GM18505 (cell line): ENCODE results near the gene NDUFS1.
"Not testable (repeated sequence)": the region's sequence is repeated elsewhere in the genome, so short reads cannot be mapped to it uniquely, and the experiment has no call there.

ENCODE experiments used
- ATAC-seq: cut with Tn5 transposase; IDR thresholded peaks from one replicate; pipeline ENCODE4 v1.9.1; 2021; ENCODE audit not compliant: unreplicated experiment
- POLR2A ChIP-seq: IDR thresholded peaks from 4 replicates; pipeline ENCODE4 v1.6.1; 2011; ENCODE audit warnings: borderline replicate concordance; ENCODE audit not compliant: insufficient read depth, insufficient read length; ENCODE audit errors: extremely low read depth

Gene NDUFS1

GRCh38 chr2:206176121-206176520 lies 16.9 kb upstream of the NDUFS1 start:
- ATAC-seq: no peak
- no peak for TF ChIP-seq POLR2A

GRCh38 chr2:206173147-206173546 lies 13.9 kb upstream of the NDUFS1 start:
- ATAC-seq: no peak
- no peak for TF ChIP-seq POLR2A

- not testable (repeated sequence) for ATAC-seq
Measured at GRCh38 chr2:206171624-206172397, 12.6 kb upstream of the NDUFS1 start.

- ATAC-seq: not testable (repeated sequence)
Measured at GRCh38 chr2:206168230-206168629, 9.0 kb upstream of the NDUFS1 start.

- TF ChIP-seq POLR2A: no peak
- ATAC-seq: no peak
Measured at GRCh38 chr2:206164261-206164862, 5.1 kb upstream of the NDUFS1 start.

GRCh38 chr2:206163251-206163880 lies 4.1 kb upstream of the NDUFS1 start:
- no peak for ATAC-seq
- no peak for TF ChIP-seq POLR2A

GRCh38 chr2:206162401-206162800 lies 3.2 kb upstream of the NDUFS1 start:
- ATAC-seq: not testable (repeated sequence)

GRCh38 chr2:206160807-206161179 lies 1.5 kb upstream of the NDUFS1 start:
- TF ChIP-seq POLR2A: no peak
- ATAC-seq: no peak

GRCh38 chr2:206160125-206160806 lies 1.0 kb upstream of the NDUFS1 start:
- no peak for TF ChIP-seq POLR2A
- ATAC-seq: peak; percentile 55

GRCh38 chr2:206158563-206159345 lies 490 bp downstream of the NDUFS1 start:
- peak; percentile 13 for ATAC-seq
- TF ChIP-seq POLR2A: no peak

GRCh38 chr2:206157014-206157413 lies 2.2 kb downstream of the NDUFS1 start:
- not testable (repeated sequence) for ATAC-seq

- no peak for TF ChIP-seq POLR2A
- peak; percentile 48 for ATAC-seq
Measured at GRCh38 chr2:206154197-206154596, 5.0 kb downstream of the NDUFS1 start.

GRCh38 chr2:206150631-206151030 lies 8.6 kb downstream of the NDUFS1 start:
- no peak for TF ChIP-seq POLR2A
- ATAC-seq: no peak
